ENCODE data around the gene NSUN4.
"Not testable (repeated sequence)": the region's sequence is repeated elsewhere in the genome, so short reads cannot be mapped to it uniquely, and the experiment has no call there.

GRCh38 chr1:46325285-46326076 lies 15.1 kb upstream of the NSUN4 start:
- not testable (repeated sequence) for TF ChIP-seq ZNF589 (CRISPR knock-in tag; conservative IDR thresholded peaks at IDR 0.05); ZNF513 (CRISPR knock-in tag; conservative IDR thresholded peaks at IDR 0.05); TRIM24 (CRISPR knock-in tag; IDR thresholded peaks at IDR 0.05); POLR2AphosphoS5 (IDR thresholded peaks at IDR 0.05; ENCODE audit: low read depth, low read length); CTCF (CRISPR knock-in tag; IDR thresholded peaks at IDR 0.05); TAF1 (CRISPR knock-in tag; IDR thresholded peaks at IDR 0.05)

All from HepG2 (cell line).